ENCODE data around the gene TEX35.

TEX35 gene

DNA sequence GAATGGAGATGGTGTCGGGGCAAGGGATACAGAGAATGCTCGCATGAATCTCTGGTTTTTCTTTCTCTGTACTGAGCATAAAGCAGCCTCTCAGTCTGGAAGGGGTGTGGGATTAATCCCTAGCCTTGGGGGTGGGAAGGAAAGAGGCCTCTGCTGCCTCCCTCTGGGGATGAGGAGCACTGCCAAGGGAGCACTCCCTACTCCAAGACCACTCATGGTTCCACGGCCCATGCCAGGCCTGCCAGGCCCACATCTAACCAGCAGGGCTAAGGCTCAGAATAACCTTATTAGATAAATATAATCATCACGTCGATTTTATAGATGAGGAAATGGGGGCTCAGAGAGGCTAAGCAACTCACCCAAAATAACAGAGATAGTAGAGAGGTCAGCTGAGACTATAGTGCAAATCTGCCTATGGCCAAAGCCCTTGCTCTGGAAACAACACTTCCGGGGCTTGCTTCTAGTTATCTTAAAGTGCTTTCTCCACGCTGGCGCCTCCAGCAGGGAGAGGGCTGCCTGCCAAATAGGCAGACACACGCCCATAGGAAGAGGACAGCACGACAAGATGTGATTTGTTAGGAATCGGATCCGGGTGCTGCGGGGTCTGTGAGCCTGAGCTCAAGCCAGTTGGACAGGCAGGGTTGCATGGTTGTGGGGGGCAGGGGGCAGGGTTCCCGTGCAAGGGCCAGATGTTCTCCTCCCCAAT is 522 bp downstream of the TEX35 start:
- Mint-ChIP-seq H3K4me1 (ENCODE audit: low read depth) (no peaks in the 10 kb centered on the region), H3K27me3 (no peaks in the 10 kb centered on the region), H3K27ac (no peak overlapping the region), H3K4me3 (no peak overlapping the region), H3K36me3 (ENCODE audit: low read depth) (no peaks in the 10 kb centered on the region), H3K9me3 (no peaks in the 10 kb centered on the region)
- intact Hi-C loops (cut with micrococcal nuclease), result no loop called here

DNA sequence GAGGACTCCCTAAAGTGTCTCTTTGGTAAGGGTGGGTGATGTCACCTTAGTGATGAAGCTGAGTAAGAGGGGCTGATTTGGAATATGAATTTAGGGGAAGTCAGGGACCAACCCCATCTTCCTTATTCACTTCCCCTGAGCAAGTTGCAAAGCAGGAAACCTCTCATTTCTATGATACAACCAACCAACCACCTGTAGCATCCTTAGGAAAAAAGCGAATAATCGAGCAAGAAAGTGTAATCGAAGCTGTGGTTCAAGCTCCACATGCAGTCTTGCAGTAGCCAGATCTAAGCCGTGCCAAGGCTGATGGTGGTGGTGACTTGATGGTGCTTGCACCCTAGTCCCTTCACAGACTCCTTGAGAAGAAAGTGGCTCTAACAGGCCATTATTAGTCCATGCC is 3.2 kb downstream of the TEX35 start:
- Mint-ChIP-seq H3K27ac (no peak overlapping the region), H3K9me3 (no peaks in the 10 kb centered on the region), H3K27me3 (peaks cover 1% of the 10 kb centered on the region), H3K4me3 (no peak overlapping the region), H3K36me3 (ENCODE audit: low read depth) (no peaks in the 10 kb centered on the region), H3K4me1 (ENCODE audit: low read depth) (no peaks in the 10 kb centered on the region)
- intact Hi-C loops (cut with micrococcal nuclease), result no loop called here

DNA sequence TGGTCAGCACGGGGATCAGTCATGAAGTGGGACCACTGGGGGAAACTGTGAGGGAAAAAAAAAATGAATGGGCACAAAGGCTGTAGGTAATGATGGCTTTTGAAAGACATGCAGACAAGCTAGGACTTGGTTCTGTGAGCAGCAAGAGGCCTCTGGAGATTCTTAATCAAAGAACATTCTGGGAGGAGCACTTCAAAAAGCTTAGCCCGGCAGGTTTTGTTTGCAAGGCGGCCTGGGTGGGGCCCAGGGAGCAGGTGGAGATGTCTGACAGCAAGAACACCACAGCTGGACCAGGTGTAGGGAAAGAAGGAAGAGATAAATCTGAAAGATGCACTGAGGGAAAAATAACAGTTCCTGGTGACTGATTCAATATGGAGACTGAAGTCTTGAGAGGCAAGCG is 6.0 kb downstream of the TEX35 start:
- Mint-ChIP-seq H3K27me3 (peaks cover 1% of the 10 kb centered on the region), H3K36me3 (ENCODE audit: low read depth) (no peaks in the 10 kb centered on the region), H3K4me3 (no peak overlapping the region), H3K4me1 (ENCODE audit: low read depth) (no peaks in the 10 kb centered on the region), H3K9me3 (no peaks in the 10 kb centered on the region), H3K27ac (no peak overlapping the region)
- intact Hi-C loops (cut with micrococcal nuclease), result no loop called here

DNA sequence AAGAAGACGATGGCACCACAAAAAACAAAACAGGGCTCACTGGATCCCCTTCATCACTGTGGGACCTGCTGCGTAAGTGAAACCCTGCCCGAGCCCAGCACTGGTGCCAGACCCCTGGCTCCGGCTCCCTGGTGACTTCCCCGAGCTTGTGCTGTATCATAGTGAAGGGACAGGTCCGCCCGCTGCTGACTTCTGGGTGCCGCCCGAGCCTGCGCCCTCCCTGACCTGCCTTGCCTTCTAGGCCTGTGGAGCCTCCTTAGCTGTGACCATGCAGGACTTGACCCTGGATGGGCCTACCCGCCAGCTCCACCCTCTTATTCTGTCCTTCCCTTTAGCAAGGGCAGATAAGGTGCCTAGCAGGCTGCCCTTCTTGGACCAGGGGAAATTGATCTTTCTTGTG is 7.9 kb downstream of the TEX35 start:
- Mint-ChIP-seq H3K27ac (no peak overlapping the region), H3K4me1 (ENCODE audit: low read depth) (no peaks in the 10 kb centered on the region), H3K4me3 (no peak overlapping the region), H3K27me3 (peaks cover 1% of the 10 kb centered on the region), H3K36me3 (ENCODE audit: low read depth) (no peaks in the 10 kb centered on the region), H3K9me3 (no peaks in the 10 kb centered on the region)
- intact Hi-C loops (cut with micrococcal nuclease), result no loop called here

DNA sequence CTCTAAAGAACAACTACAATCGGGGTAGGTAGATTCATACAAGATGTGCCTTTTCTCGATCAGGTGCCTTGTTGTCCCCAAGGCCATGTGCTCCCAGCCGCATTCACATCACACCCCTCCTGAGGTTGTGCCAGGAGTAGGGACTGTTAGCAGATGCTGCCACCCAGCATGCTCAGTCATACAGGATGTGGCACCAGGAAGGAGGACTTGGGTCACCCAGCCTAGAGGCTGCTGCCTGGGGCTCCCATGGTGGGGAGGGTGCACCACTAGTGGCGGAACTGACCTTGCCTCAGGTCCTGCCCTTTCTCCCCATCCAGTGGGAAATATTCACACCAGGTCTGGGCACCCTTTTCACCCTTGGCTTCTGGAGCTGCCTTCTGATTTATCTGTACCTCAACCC is 8.3 kb downstream of the TEX35 start:
- Mint-ChIP-seq H3K4me3 (no peak overlapping the region), H3K36me3 (ENCODE audit: low read depth) (no peaks in the 10 kb centered on the region), H3K9me3 (no peaks in the 10 kb centered on the region), H3K4me1 (ENCODE audit: low read depth) (no peaks in the 10 kb centered on the region), H3K27me3 (peaks cover 1% of the 10 kb centered on the region), H3K27ac (no peak overlapping the region)
- intact Hi-C loops (cut with micrococcal nuclease), result no loop called here

DNA sequence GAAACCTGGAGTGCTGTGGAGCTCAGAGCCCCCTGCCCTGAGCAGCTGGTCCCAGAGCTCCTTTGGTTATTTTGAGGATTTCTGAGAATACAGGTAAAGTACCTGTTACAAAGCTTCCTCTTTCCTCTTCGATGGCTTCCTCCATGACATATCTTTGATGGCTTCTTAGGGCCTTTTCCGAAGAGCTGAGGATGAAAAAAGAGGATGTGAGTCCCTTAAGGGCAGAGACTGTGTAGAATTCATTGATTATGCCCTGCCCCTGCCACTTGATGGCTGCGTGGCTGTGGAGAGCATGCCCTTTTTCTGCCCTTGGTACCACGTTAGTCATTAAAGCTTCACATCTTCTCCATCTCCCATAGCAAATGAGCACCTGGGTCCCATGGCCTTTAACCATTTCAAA is 14.2 kb downstream of the TEX35 start:
- H3K27me3 Mint-ChIP-seq, result no peaks in the 10 kb centered on the region
- no peaks in the 10 kb centered on the region for H3K9me3 Mint-ChIP-seq
- intact Hi-C loops (cut with micrococcal nuclease), result no loop called here
- H3K36me3 Mint-ChIP-seq (ENCODE audit: low read depth), result no peaks in the 10 kb centered on the region
- no peaks in the 10 kb centered on the region for H3K4me1 Mint-ChIP-seq (ENCODE audit: low read depth)
- no peak overlapping the region for H3K27ac Mint-ChIP-seq
- no peak overlapping the region for H3K4me3 Mint-ChIP-seq

DNA sequence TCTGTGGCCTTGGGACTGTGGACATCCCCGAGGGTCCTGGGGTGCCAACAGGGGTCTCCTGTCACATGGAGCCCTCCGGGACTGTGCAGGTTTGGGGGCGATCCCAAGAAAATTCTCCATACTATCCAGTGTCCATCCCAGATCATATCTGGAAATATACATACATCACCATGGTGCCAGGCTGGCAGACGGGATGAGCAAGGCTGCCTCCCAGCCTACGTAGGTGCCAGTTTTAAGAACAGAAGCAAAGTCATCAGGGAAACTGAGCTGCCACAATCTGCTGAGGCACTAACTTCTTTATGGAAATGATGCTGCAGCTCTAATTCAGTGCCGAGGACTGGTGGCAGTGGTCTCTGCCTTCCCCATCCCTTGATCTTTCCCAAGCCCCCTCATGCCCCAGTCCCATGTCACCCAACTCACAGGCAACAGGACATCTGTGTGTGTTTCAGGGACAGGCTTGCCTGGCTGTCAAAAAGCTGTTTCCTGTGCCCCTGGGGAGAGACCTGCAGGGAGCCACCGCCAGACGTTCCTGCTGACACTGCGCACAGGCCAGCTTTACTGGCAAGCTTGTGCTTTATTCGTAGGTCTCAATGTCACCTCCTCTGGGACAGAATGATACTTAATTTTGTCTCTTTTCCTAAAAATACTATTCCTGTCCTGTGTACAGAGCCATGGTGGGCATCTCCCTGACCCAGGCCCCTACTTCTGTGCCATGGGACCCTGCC is 15.5 kb downstream of the TEX35 start:
- Mint-ChIP-seq H3K4me3 (no peak overlapping the region), H3K4me1 (ENCODE audit: low read depth) (no peaks in the 10 kb centered on the region), H3K36me3 (ENCODE audit: low read depth) (no peaks in the 10 kb centered on the region), H3K27ac (no peak overlapping the region), H3K27me3 (no peaks in the 10 kb centered on the region), H3K9me3 (no peaks in the 10 kb centered on the region)
- intact Hi-C loops (cut with micrococcal nuclease), result no loop called here

DNA sequence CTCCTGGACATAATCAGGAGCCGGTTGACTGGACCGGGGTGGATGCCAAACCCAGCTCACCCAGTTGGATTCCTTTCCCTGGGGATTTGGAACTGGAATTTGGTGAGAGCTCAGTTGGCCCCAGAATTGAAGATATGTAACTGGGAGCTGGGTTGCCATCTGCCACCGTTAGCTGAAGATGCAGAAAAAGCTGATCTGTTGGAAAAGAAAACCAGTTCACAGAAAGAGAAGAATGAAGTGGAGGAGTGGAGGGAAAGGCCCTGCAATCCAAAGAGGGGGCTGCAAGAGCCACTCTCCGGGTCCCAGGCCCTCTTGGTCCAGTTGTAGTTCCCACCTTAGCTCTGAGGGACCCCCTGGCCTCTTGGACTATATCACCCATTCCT is 16.0 kb downstream of the TEX35 start:
- no peaks in the 10 kb centered on the region for H3K4me1 Mint-ChIP-seq (ENCODE audit: low read depth)
- no peaks in the 10 kb centered on the region for H3K27me3 Mint-ChIP-seq

DNA sequence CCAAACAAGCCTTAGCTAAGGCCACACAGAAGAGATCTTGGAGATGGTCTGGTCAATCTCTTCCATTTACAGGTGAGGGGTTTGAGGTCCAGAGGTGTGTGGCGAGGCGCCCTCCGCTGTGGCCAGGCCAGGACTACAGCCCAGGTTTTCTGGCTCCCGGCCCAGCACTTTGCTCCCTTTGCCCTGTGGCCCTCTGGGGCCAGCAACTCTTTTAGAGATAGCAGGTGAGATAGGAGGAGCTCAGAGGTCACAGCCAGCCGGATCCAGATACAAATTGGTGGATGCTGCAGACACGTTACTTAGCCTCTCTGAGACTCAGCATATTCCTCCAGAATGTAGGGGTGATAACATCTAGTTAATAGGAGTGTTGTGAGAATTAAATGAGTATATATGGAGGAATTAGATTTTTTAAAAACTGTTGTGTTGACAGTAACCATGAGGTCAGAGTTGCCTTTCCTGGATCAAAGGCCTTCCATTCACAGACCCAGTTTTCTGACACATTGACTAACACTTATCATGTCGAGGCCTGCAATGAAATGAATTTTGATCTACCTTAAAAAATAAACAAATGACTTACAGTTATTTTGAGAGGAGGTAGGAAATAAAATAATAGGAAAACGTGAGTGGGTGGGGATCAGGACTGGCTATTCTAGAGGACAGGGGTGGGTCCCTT is 16.6 kb downstream of the TEX35 start:
- Mint-ChIP-seq H3K4me3 (no peak overlapping the region), H3K4me1 (ENCODE audit: low read depth) (no peaks in the 10 kb centered on the region), H3K9me3 (no peaks in the 10 kb centered on the region), H3K27ac (no peak overlapping the region), H3K36me3 (ENCODE audit: low read depth) (no peaks in the 10 kb centered on the region), H3K27me3 (no peaks in the 10 kb centered on the region)
- intact Hi-C loops (cut with micrococcal nuclease), result loop anchor here (5.0 kb wide), 1 partner anchor 838 kb away; the partner anchor contains the start of gene AXDND1

More for the DNA sequence above, 16.0 kb downstream of the TEX35 start:
- Mint-ChIP-seq H3K4me3 (no peak overlapping the region), H3K9me3 (no peaks in the 10 kb centered on the region), H3K27ac (no peak overlapping the region), H3K36me3 (ENCODE audit: low read depth) (no peaks in the 10 kb centered on the region)
- intact Hi-C loops (cut with micrococcal nuclease), result no loop called here

DNA sequence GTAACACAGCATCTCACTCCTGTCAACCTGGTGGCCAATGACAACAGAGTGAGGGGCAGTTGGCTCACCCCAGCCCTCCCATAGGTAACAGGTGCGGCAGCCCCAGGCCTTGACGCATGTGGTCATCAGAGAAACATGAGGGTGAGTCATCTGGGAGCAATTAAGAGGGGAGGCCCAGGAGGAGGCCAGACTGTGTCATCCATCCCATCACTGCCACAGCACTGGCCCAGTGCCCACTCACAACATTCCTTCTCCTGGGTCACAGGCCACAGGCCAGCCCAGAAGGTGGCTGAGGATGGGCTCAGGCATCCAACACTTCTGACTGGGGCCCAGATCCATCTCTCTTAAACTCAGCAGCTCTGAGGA is 17.1 kb downstream of the TEX35 start:
- no peaks in the 10 kb centered on the region for H3K27me3 Mint-ChIP-seq
- no peaks in the 10 kb centered on the region for H3K9me3 Mint-ChIP-seq
- no peaks in the 10 kb centered on the region for H3K4me1 Mint-ChIP-seq (ENCODE audit: low read depth)
- H3K27ac Mint-ChIP-seq, result no peak overlapping the region
- H3K36me3 Mint-ChIP-seq (ENCODE audit: low read depth), result no peaks in the 10 kb centered on the region
- intact Hi-C loops (cut with micrococcal nuclease), result loop anchor here (5.0 kb wide), 1 partner anchor 837 kb away; the partner anchor contains the start of gene AXDND1
- H3K4me3 Mint-ChIP-seq, result no peak overlapping the region

DNA sequence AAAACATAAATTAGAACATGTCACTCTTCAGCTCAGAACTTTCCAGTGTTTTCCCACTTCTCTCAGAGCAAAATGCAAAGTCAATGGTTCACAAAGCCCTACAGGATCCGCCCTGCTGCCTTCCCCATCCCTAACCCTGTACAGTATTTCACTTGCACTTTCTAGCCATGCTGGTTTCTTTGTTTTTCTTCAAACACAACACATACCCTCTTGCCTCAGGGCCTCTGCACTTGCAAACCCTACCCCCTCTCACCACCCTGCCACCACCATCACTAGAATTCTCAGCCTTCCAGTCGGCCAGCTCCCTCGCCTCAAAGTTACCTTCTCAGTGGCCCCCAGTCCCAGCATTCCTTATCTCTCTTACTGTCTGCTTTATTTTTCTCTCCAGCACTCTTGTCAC is 17.6 kb downstream of the TEX35 start:
- no peak overlapping the region for H3K27ac Mint-ChIP-seq
- H3K9me3 Mint-ChIP-seq, result no peaks in the 10 kb centered on the region
- H3K4me1 Mint-ChIP-seq (ENCODE audit: low read depth), result no peaks in the 10 kb centered on the region
- no peak overlapping the region for H3K4me3 Mint-ChIP-seq
- intact Hi-C loops (cut with micrococcal nuclease), result loop anchor here (5.0 kb wide), 1 partner anchor 837 kb away; the partner anchor contains the start of gene AXDND1
- no peaks in the 10 kb centered on the region for H3K27me3 Mint-ChIP-seq
- no peaks in the 10 kb centered on the region for H3K36me3 Mint-ChIP-seq (ENCODE audit: low read depth)

DNA sequence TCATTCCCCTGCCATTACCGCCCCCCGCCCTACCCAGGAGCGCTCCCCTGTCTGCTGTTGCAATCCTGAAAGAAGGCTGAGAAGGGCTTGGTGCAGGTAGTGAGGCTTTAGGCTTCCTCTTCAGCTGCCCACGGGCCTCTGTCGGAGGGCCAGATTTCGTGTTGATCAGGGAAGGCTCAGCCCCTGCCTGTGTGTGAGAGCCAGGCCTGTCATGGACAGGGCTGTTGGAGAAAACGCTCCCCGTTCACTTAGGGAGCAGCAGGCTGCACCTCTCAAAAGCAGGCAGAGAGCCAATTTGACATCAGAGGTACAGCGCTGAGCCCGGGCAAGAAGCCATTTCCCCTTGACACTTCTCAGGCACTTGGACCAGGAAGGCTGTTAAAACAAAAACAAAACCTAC is 19.0 kb downstream of the TEX35 start:
- no peaks in the 10 kb centered on the region for H3K27me3 Mint-ChIP-seq
- intact Hi-C loops (cut with micrococcal nuclease), result loop anchor here (1.0 to 5.0 kb wide), 3 partner anchors 221 to 835 kb away; partner anchors contain the start of gene AXDND1
- no peak overlapping the region for H3K27ac Mint-ChIP-seq
- H3K4me1 Mint-ChIP-seq (ENCODE audit: low read depth), result no peaks in the 10 kb centered on the region
- H3K9me3 Mint-ChIP-seq, result no peaks in the 10 kb centered on the region
- H3K4me3 Mint-ChIP-seq, result no peak overlapping the region
- H3K36me3 Mint-ChIP-seq (ENCODE audit: low read depth), result no peaks in the 10 kb centered on the region

DNA sequence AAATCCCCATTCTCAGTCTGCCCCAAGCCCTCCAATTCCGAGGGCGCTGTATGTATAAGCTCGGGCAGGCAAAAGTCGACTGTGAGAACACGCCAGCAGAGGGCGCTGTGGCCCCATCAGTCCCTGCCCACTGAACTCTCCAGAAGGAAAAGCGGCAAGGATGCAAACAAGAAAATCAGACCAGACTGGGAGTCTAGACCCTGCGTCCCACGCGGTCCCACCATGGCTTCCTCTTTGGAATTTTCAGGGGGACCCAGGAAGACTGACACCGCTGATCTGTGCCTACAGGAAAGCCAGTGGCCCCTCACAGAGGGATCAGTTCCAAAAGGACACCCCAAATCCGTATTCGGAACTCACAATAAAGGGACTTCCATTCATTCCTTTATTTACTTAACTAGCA is 19.5 kb downstream of the TEX35 start:
- no peak overlapping the region for H3K27ac Mint-ChIP-seq
- H3K27me3 Mint-ChIP-seq, result no peaks in the 10 kb centered on the region
- intact Hi-C loops (cut with micrococcal nuclease), result loop anchor here (1.0 to 5.0 kb wide), 3 partner anchors 221 to 835 kb away; partner anchors contain the start of gene AXDND1
- no peaks in the 10 kb centered on the region for H3K9me3 Mint-ChIP-seq
- no peaks in the 10 kb centered on the region for H3K36me3 Mint-ChIP-seq (ENCODE audit: low read depth)
- H3K4me1 Mint-ChIP-seq (ENCODE audit: low read depth), result no peaks in the 10 kb centered on the region
- no peak overlapping the region for H3K4me3 Mint-ChIP-seq

Measured in dendritic cell treated with granulocyte-macrophage colony-stimulating factor and Interleukin-4, amounts not matched to agents 40 ng/mL and 50 ng/mL, for 4 days (primary cell).